Adipocyte (in vitro differentiated cells): Measurements from ENCODE around the gene SETD3.

Source experiments
- DNase-seq: peaks from one replicate; pipeline ENCODE4 v3.0.0-alpha.2; 2015; ENCODE audit warnings: low read depth
- H3K27me3 ChIP-seq: replicated peaks from 2 replicates; pipeline ENCODE4 v1.7.0; 2013; ENCODE audit warnings: mild to moderate bottlenecking, low read length, moderate library complexity; ENCODE audit not compliant: control insufficient read depth, insufficient read depth
- H3K36me3 ChIP-seq: 2 replicates; pipeline ENCODE4 v1.7.0; 2013; ENCODE audit warnings: low read length, mild to moderate bottlenecking, moderate library complexity; ENCODE audit not compliant: control insufficient read depth, insufficient read depth, severe bottlenecking
- H3K4me1 ChIP-seq: 2 replicates; pipeline ENCODE4 v1.7.0; 2013; ENCODE audit warnings: mild to moderate bottlenecking, low read length, moderate library complexity; ENCODE audit not compliant: control insufficient read depth, insufficient read depth
- H3K4me3 ChIP-seq: 2 replicates; pipeline ENCODE4 v1.7.0; 2013; ENCODE audit warnings: mild to moderate bottlenecking, low read length, moderate library complexity
- H3K9ac ChIP-seq: 2 replicates; pipeline ENCODE4 v1.7.0; 2013; ENCODE audit warnings: mild to moderate bottlenecking, low read length, moderate library complexity
- H3K9me3 ChIP-seq: 2 replicates; pipeline ENCODE4 v1.7.0; 2013; ENCODE audit warnings: mild to moderate bottlenecking, low read length, moderate library complexity; ENCODE audit not compliant: control insufficient read depth

Gene SETD3

GRCh38 chr14:99363616-99364290, 116.9 kb downstream of the SETD3 start:
- no peak for DNase-seq
- no peak overlapping the region for H3K4me3 ChIP-seq
- H3K36me3 ChIP-seq, result no peaks in the 10 kb centered on the region
- no peaks in the 10 kb centered on the region for H3K9me3 ChIP-seq
- peaks cover 2% of the 10 kb centered on the region for H3K27me3 ChIP-seq
- no peaks in the 10 kb centered on the region for H3K4me1 ChIP-seq
- no peak overlapping the region for H3K9ac ChIP-seq

- Histone ChIP-seq H3K4me1 (no peaks in the 10 kb centered on the region), H3K9ac (no peak overlapping the region), H3K4me3 (no peak overlapping the region), H3K36me3 (no peaks in the 10 kb centered on the region), H3K9me3 (no peaks in the 10 kb centered on the region), H3K27me3 (peaks cover 2% of the 10 kb centered on the region)
- DNase-seq, result no peak
Measured at GRCh38 chr14:99363051-99363450, 117.6 kb downstream of the SETD3 start.

GRCh38 chr14:99361596-99362215, 119.0 kb downstream of the SETD3 start:
- Histone ChIP-seq H3K9ac (no peak overlapping the region), H3K4me3 (no peak overlapping the region), H3K9me3 (no peaks in the 10 kb centered on the region), H3K27me3 (peaks cover 6% of the 10 kb centered on the region), H3K4me1 (no peaks in the 10 kb centered on the region), H3K36me3 (no peaks in the 10 kb centered on the region)
- DNase-seq, result no peak

GRCh38 chr14:99360774-99361595, 119.7 kb downstream of the SETD3 start:
- DNase-seq, result no peak
- H3K4me1 ChIP-seq, result no peaks in the 10 kb centered on the region

GRCh38 chr14:99359906-99360305, 120.8 kb downstream of the SETD3 start:
- no peak for DNase-seq
- Histone ChIP-seq H3K9me3 (no peaks in the 10 kb centered on the region), H3K4me3 (no peak overlapping the region), H3K9ac (no peak overlapping the region), H3K36me3 (no peaks in the 10 kb centered on the region), H3K4me1 (no peaks in the 10 kb centered on the region), H3K27me3 (peaks cover 15% of the 10 kb centered on the region)

More at GRCh38 chr14:99360774-99361595, 119.7 kb downstream of the SETD3 start:
- H3K4me3 ChIP-seq, result no peak overlapping the region
- no peaks in the 10 kb centered on the region for H3K36me3 ChIP-seq
- H3K9me3 ChIP-seq, result no peaks in the 10 kb centered on the region
- peaks cover 13% of the 10 kb centered on the region for H3K27me3 ChIP-seq
- no peak overlapping the region for H3K9ac ChIP-seq

GRCh38 chr14:99357916-99358390, 122.7 kb downstream of the SETD3 start:
- Histone ChIP-seq H3K36me3 (no peaks in the 10 kb centered on the region), H3K9ac (no peak overlapping the region), H3K9me3 (no peaks in the 10 kb centered on the region), H3K4me3 (no peak overlapping the region), H3K4me1 (no peaks in the 10 kb centered on the region), H3K27me3 (peaks cover 15% of the 10 kb centered on the region)
- no peak for DNase-seq

- no peaks in the 10 kb centered on the region for H3K4me1 ChIP-seq
- DNase-seq, result no peak
- H3K27me3 ChIP-seq, result peaks cover 13% of the 10 kb centered on the region
- no peak overlapping the region for H3K4me3 ChIP-seq
- no peaks in the 10 kb centered on the region for H3K36me3 ChIP-seq
- H3K9ac ChIP-seq, result no peak overlapping the region
- H3K9me3 ChIP-seq, result no peaks in the 10 kb centered on the region
Measured at GRCh38 chr14:99357151-99357915, 123.3 kb downstream of the SETD3 start.

- DNase-seq, result no peak
Measured at GRCh38 chr14:99356031-99356608, 124.5 kb downstream of the SETD3 start.

GRCh38 chr14:99354166-99354875, 126.3 kb downstream of the SETD3 start:
- Histone ChIP-seq H3K4me3 (no peak overlapping the region), H3K9ac (no peak overlapping the region), H3K9me3 (no peaks in the 10 kb centered on the region), H3K4me1 (no peaks in the 10 kb centered on the region), H3K36me3 (no peaks in the 10 kb centered on the region), H3K27me3 (peaks cover 16% of the 10 kb centered on the region)
- DNase-seq, result no peak

More at GRCh38 chr14:99356031-99356608, 124.5 kb downstream of the SETD3 start:
- Histone ChIP-seq H3K27me3 (peaks cover 16% of the 10 kb centered on the region), H3K4me3 (no peak overlapping the region), H3K9me3 (no peaks in the 10 kb centered on the region), H3K4me1 (no peaks in the 10 kb centered on the region), H3K9ac (no peak overlapping the region), H3K36me3 (no peaks in the 10 kb centered on the region)

GRCh38 chr14:99352688-99353280, 127.9 kb downstream of the SETD3 start:
- Histone ChIP-seq H3K9me3 (no peaks in the 10 kb centered on the region), H3K9ac (no peak overlapping the region), H3K36me3 (no peaks in the 10 kb centered on the region), H3K4me3 (no peak overlapping the region), H3K27me3 (peaks cover 16% of the 10 kb centered on the region), H3K4me1 (no peaks in the 10 kb centered on the region)
- no peak for DNase-seq
